Ovary (tissue), 3 donors: ENCODE results near the gene UCN3.

Experiments used
- EP300 ChIP-seq: sonication (generic); formaldehyde crosslinking; IDR thresholded peaks from one replicate; pipeline ENCODE4 v1.6.1; 2017; ENCODE audit warnings: antibody characterized with exemption
- POLR2A ChIP-seq: fragments of 450-650 bp; IDR thresholded peaks from one replicate; pipeline ENCODE4 v1.6.1; 2017; ENCODE audit warnings: antibody characterized with exemption, mild to moderate bottlenecking, moderate library complexity
- TF ChIP-seq, protein P1 (sequence below), 3 donors: fragments of 450-650 bp in 2 of 3; fragments of 200-600 bp in 1 of 3; IDR thresholded peaks; one replicate each; pipeline versions ENCODE4 v1.5.1 to v1.8.0; 2016 to 2022; ENCODE audit warnings: antibody characterized with exemption in 3 of 3, mild to moderate bottlenecking in 1 of 3
- donor health status: DM: no; HTN: no; CAD: no.

DNA sequence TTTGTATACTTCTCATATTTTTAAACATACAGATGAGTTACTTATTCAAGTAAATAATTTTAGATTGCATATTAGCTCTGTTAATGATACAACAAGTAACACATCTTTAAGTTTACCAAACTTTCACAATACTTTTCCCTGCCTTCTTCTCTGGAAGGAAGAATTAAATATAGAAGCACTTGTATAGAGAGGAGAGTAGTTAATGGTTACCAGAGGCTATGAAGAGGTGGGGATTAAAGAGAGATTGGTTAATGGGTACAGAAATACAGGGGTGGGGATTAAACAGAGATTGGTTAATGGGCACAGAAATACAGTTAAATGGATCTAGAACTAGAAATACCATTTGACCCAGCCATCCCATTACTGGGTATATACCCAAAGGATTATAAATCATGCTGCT lies 20.0 kb upstream of the UCN3 start:
- TF ChIP-seq POLR2A (no peak), EP300 (no peak)
- TF ChIP-seq, protein P1, sequence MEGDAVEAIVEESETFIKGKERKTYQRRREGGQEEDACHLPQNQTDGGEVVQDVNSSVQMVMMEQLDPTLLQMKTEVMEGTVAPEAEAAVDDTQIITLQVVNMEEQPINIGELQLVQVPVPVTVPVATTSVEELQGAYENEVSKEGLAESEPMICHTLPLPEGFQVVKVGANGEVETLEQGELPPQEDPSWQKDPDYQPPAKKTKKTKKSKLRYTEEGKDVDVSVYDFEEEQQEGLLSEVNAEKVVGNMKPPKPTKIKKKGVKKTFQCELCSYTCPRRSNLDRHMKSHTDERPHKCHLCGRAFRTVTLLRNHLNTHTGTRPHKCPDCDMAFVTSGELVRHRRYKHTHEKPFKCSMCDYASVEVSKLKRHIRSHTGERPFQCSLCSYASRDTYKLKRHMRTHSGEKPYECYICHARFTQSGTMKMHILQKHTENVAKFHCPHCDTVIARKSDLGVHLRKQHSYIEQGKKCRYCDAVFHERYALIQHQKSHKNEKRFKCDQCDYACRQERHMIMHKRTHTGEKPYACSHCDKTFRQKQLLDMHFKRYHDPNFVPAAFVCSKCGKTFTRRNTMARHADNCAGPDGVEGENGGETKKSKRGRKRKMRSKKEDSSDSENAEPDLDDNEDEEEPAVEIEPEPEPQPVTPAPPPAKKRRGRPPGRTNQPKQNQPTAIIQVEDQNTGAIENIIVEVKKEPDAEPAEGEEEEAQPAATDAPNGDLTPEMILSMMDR (IDR thresholded peaks at IDR 0.05), result no peak
